ENCODE data around the gene FAS.

The FAS gene

GRCh38 chr10:89043052-89043451 is 52.5 kb downstream of the FAS start:
- no peak for DNase-seq (ENCODE audit: extremely low read depth, insufficient read length)
- Histone ChIP-seq H3K36me3 (ENCODE audit: control insufficient read depth, insufficient read depth, low read length) (no peaks in the 10 kb centered on the region; the same call in 1 of the 2 replicates), H3K4me3 (replicated peaks; ENCODE audit: low read depth, low read length) (no peak overlapping the region), H3K27me3 (replicated peaks; ENCODE audit: control insufficient read depth, insufficient read depth, low read length) (no peaks in the 10 kb centered on the region)
- TF ChIP-seq CTCF (IDR thresholded peaks at IDR 0.05; ENCODE audit: insufficient read depth, low read length, poor library complexity, severe bottlenecking) = no peak

- Histone ChIP-seq H3K27me3 (replicated peaks; ENCODE audit: control insufficient read depth, insufficient read depth, low read length) (no peaks in the 10 kb centered on the region), H3K36me3 (ENCODE audit: control insufficient read depth, insufficient read depth, low read length) (no peaks in the 10 kb centered on the region; the same call in 1 of the 2 replicates), H3K4me3 (replicated peaks; ENCODE audit: low read depth, low read length) (no peak overlapping the region)
- no peak for TF ChIP-seq CTCF (IDR thresholded peaks at IDR 0.05; ENCODE audit: insufficient read depth, low read length, poor library complexity, severe bottlenecking)
- DNase-seq (ENCODE audit: extremely low read depth, insufficient read length) = no peak
These were observed 56.8 kb downstream of the FAS start for GRCh38 chr10:89047397-89047796.

- no peak overlapping the region for H3K4me3 ChIP-seq (replicated peaks; ENCODE audit: low read depth, low read length)
- DNase-seq (ENCODE audit: extremely low read depth, insufficient read length) = no peak
- no peaks in the 10 kb centered on the region for H3K36me3 ChIP-seq (ENCODE audit: control insufficient read depth, insufficient read depth, low read length)
- no peaks in the 10 kb centered on the region for H3K27me3 ChIP-seq (replicated peaks; ENCODE audit: control insufficient read depth, insufficient read depth, low read length)
- TF ChIP-seq CTCF (IDR thresholded peaks at IDR 0.05; ENCODE audit: insufficient read depth, low read length, poor library complexity, severe bottlenecking) = no peak
These were observed 61.0 kb downstream of the FAS start for GRCh38 chr10:89051593-89051992.

GRCh38 chr10:89053555-89053954 is 63.0 kb downstream of the FAS start:
- no peak for TF ChIP-seq CTCF (IDR thresholded peaks at IDR 0.05; ENCODE audit: insufficient read depth, low read length, poor library complexity, severe bottlenecking)
- no peak for DNase-seq (ENCODE audit: extremely low read depth, insufficient read length)
- H3K27me3 ChIP-seq (replicated peaks; ENCODE audit: control insufficient read depth, insufficient read depth, low read length) = no peaks in the 10 kb centered on the region
- H3K4me3 ChIP-seq (replicated peaks; ENCODE audit: low read depth, low read length) = no peak overlapping the region
- no peaks in the 10 kb centered on the region for H3K36me3 ChIP-seq (ENCODE audit: control insufficient read depth, insufficient read depth, low read length)

- no peak for TF ChIP-seq CTCF (IDR thresholded peaks at IDR 0.05; ENCODE audit: insufficient read depth, low read length, poor library complexity, severe bottlenecking)
- DNase-seq (ENCODE audit: extremely low read depth, insufficient read length) = no peak
- Histone ChIP-seq H3K27me3 (replicated peaks; ENCODE audit: control insufficient read depth, insufficient read depth, low read length) (no peaks in the 10 kb centered on the region), H3K4me3 (replicated peaks; ENCODE audit: low read depth, low read length) (no peak overlapping the region), H3K36me3 (ENCODE audit: control insufficient read depth, insufficient read depth, low read length) (no peaks in the 10 kb centered on the region)
These were observed 64.6 kb downstream of the FAS start for GRCh38 chr10:89055159-89055558.

GRCh38 chr10:89062861-89063260 is 72.3 kb downstream of the FAS start:
- Histone ChIP-seq H3K36me3 (ENCODE audit: control insufficient read depth, insufficient read depth, low read length) (no peaks in the 10 kb centered on the region), H3K4me3 (replicated peaks; ENCODE audit: low read depth, low read length) (no peak overlapping the region), H3K27me3 (replicated peaks; ENCODE audit: control insufficient read depth, insufficient read depth, low read length) (no peaks in the 10 kb centered on the region)
- no peak for DNase-seq (ENCODE audit: extremely low read depth, insufficient read length)
- TF ChIP-seq CTCF (IDR thresholded peaks at IDR 0.05; ENCODE audit: insufficient read depth, low read length, poor library complexity, severe bottlenecking) = no peak

Measured in GM06990 (cell line).